Heart left ventricle (tissue), 16 donors: ENCODE measurements around the gene RNASEH2B. TPM values are rescaled to one million over a fixed set of nuclear protein-coding genes. Genes with fewer than 3 reads are reported as not detected.

Experiments used
- ATAC-seq, 4 donors: fragments of 200-7000 bp; cut with Tn5 transposase; one replicate each; pipeline ENCODE4 v1.9.1; 2020 to 2022; ENCODE audit warnings: moderate library complexity in 4 of 4, mild to moderate bottlenecking in 3 of 4, moderate number of reproducible peaks in 1 of 4
- DNase-seq, 5 donors: peaks; one replicate each; pipeline ENCODE4 v3.0.0-alpha.2; 2020
- H3K27ac ChIP-seq, 12 donors: fragments of 200-600 bp; sonication (generic) in 4 of 12; one replicate each; pipeline versions ENCODE4 v1.5.0 to v1.8.0; 2016 to 2022; ENCODE audit warnings: mild to moderate bottlenecking in 2 of 12
- H3K27me3 ChIP-seq, 9 donors: fragments of 200-600 bp; sonication (generic) in 2 of 9; one replicate each; pipeline versions ENCODE4 v1.5.1 to v1.8.0; 2016 to 2022; ENCODE audit warnings: mild to moderate bottlenecking in 3 of 9
- H3K36me3 ChIP-seq, 9 donors: fragments of 200-600 bp; sonication (generic) in 2 of 9; one replicate each; pipeline versions ENCODE4 v1.5.0 to v1.8.0; 2018 to 2022; ENCODE audit warnings: mild to moderate bottlenecking in 2 of 9
- H3K4me1 ChIP-seq, 12 donors: fragments of 200-600 bp; sonication (generic) in 4 of 12; one replicate each; pipeline versions ENCODE4 v1.5.0 to v1.8.0; 2016 to 2022; ENCODE audit warnings: mild to moderate bottlenecking in 3 of 12
- H3K4me3 ChIP-seq, 12 donors: fragments of 200-600 bp; sonication (generic) in 4 of 12; one replicate each; pipeline versions ENCODE4 v1.5.0 to v1.8.0; 2017 to 2022; ENCODE audit warnings: mild to moderate bottlenecking in 9 of 12, moderate library complexity in 4 of 12
- H3K9me3 ChIP-seq, 12 donors: fragments of 200-600 bp; sonication (generic) in 4 of 12; one replicate each; pipeline versions ENCODE4 v1.5.0 to v1.8.0; 2016 to 2022; ENCODE audit warnings: mild to moderate bottlenecking in 1 of 12
- CTCF ChIP-seq, 12 donors: fragments of 200-600 bp; sonication (generic) in 4 of 12; IDR thresholded peaks; one replicate each; pipeline versions ENCODE4 v1.5.0 to v1.8.0; 2018 to 2022; ENCODE audit warnings: antibody characterized with exemption in 12 of 12, mild to moderate bottlenecking in 5 of 12
- POLR2A ChIP-seq, 2 donors: fragments of 450-650 bp; IDR thresholded peaks; one replicate each; pipeline ENCODE4 v1.6.1; 2017; ENCODE audit warnings: antibody characterized with exemption in 2 of 2, mild to moderate bottlenecking in 2 of 2, moderate library complexity in 2 of 2
- WGBS, 4 donors: extraction: QIAGEN DNeasy Blood & Tissue Kit in 2 of 4; methylation state at CpG; one replicate each; pipeline versions ENCODE4 v1.1.5 to v1.1.7; 2013 to 2018; 5-methylcytosine and 5-hydroxymethylcytosine counted together
- intact Hi-C, 10 donors: fragments of 100-400 bp; cut with DNase I; formaldehyde crosslinking; loops; one replicate each; pipeline versions ENCODE4 v1.11.1 to v1.14.2; 2022
- polyA plus RNA-seq, 2 donors: library from polyadenylated mRNA; stranded (reverse); fragments of 200-250 nt; gene quantifications; one replicate each; pipeline ENCODE4 v1.2.3, GENCODE V29; 2013
- total RNA-seq, 9 donors: library from RNA; depleted of rRNA in 2 of 9; stranded (reverse); fragments of >200 nt in 2 of 9; fragmentation: NEBNext Ultra II Directional in 3 of 9; extraction: Animal tissue kit (Norgen Biotek cat#: 25700) in 3 of 9; gene quantifications; one replicate each; pipeline versions ENCODE4 v1.1.0 to v1.2.4, GENCODE V29; 2016 to 2023
- donor health status: ischemic (EF 13 %, LVEDD 7.1; RV severe dilation, severe dysfunction).
- donor health status: healthy with polysubstance abuse.
- donor health status: DM: no; HTN: yes; CAD: no.
- donor health status: DM: no; HTN: no; CAD: no.
- donor health status: ischemic (EF 25% LVEDD 6.9; RV normal size, moderate dysfunction).
- donor health status: ischemic (EF 25% LVEDD 5.7; RV mildly dilated, moderate dysfunction).
- donor health status: healthy.
- donor health status: DM: yes; HTN: yes; CAD: no.
- donor health status: ischemic (EF 35%, LVEDD 5.7; RV mildly dilated, moderate dysfunction).
- donor health status: nonischemic (EF 11% LVEDD 7.7; RV severe dilation, severe dysfunction).
- donor health status: DM: yes; HTN: yes; CAD: no.
- donor health status: PGD.
- donor health status: ischemic (EF 29% LVEDD 5.4; RV normal size, mild dysfunction).
- donor health status: nonischemic (EF 23%, LVEDD 6.1; RV moderate dilation, normal function).

Gene RNASEH2B
- total and polyA plus RNA-seq, 11 donors: 22.7 to 61.9 (median 43.4) TPM

DNA sequence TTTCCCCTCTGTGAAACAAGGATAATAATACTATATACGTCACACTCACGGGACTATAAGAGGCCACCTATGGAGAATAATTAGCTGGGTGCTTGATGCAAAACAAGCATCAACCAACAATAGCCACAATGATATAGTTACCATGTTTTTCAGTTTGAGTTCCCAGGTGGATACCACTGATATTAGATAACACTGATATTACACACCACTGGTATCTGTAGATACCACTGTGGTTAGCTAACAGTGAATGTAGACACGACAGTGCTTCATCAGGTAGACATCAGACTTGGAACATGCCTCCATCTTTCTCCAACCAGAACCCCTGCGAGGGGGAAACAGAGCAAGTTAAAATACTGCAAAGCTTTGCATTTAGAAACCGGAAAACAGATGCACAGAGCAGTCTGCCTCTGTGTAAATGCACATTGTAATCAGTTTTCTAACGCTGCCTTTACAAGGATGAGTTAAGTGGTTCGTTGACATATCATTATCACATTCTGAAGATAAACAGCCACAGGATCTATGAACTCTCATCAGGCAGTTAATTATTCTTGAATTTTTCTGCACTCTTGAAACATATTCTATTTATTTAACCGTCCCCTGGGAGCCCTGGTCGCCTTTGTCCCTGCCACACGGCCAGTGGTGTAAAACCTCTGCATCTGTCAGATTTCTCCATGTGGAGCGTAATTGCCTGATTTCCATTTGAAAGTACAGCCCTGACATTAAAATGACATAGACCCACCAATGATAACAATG lies 80.7 kb downstream of the RNASEH2B start:
- TF ChIP-seq CTCF (IDR thresholded peaks at IDR 0.05) (no peak), POLR2A (IDR thresholded peaks at IDR 0.05) (no peak)
- Histone ChIP-seq H3K9me3 (no peaks in the 10 kb centered on the region), H3K4me3 (peak overlapping the region in 4 of 12 donors; percentile 16 to 39 (median 30)), H3K27me3 (no peaks in the 10 kb centered on the region), H3K36me3 (no peaks in the 10 kb centered on the region), H3K27ac (peak overlapping the region in 2 of 12 donors; percentile 5 to 22), H3K4me1 (peaks cover 0 to 40% (median 16%) of the 10 kb centered on the region in 12 donors)
- ATAC-seq (no peak), DNase-seq (no peak)
- 60 to 66% (median 65%) methylated on average over 11 of the region's 11 CpGs for WGBS, 4 donors
- intact Hi-C loops: loop anchor here in 2 of 10 donors (5.0 kb wide), 2 partner anchors 77 to 82 kb away; no protein-coding TSS in a partner anchor

GRCh38 chr13:50990818-50991506 lies 81.4 kb downstream of the RNASEH2B start:
- Histone ChIP-seq H3K9me3 (no peaks in the 10 kb centered on the region), H3K4me3 (peak overlapping the region in 5 of 12 donors; percentile 5 to 39 (median 24)), H3K36me3 (no peaks in the 10 kb centered on the region), H3K4me1 (peaks cover 0 to 40% (median 16%) of the 10 kb centered on the region in 12 donors), H3K27ac (peak overlapping the region in 4 of 12 donors; percentile 5 to 48 (median 22)), H3K27me3 (no peaks in the 10 kb centered on the region)
- WGBS, 4 donors: 57 to 60% (median 59%) methylated on average over 22 of the region's 22 CpGs
- no peak for TF ChIP-seq CTCF (IDR thresholded peaks at IDR 0.05)
- no peak for TF ChIP-seq POLR2A (IDR thresholded peaks at IDR 0.05)
- intact Hi-C loops: loop anchor here in 2 of 10 donors (5.0 kb wide), 2 partner anchors 76 to 81 kb away; no protein-coding TSS in a partner anchor
- DNase-seq (peak in 3 of 5 donors; percentile 45 to 71 (median 51)), ATAC-seq (peak; percentile 63 to 84 (median 82))

GRCh38 chr13:50991579-50992521 lies 82.3 kb downstream of the RNASEH2B start:
- peak in 2 of 4 donors; percentile 11 to 29 for ATAC-seq
- H3K4me3 ChIP-seq: no peak overlapping the region
- H3K27me3 ChIP-seq: no peaks in the 10 kb centered on the region
- DNase-seq: no peak
- TF ChIP-seq CTCF (IDR thresholded peaks at IDR 0.05) (no peak), POLR2A (IDR thresholded peaks at IDR 0.05) (no peak)
- peaks cover 0 to 40% (median 16%) of the 10 kb centered on the region in 12 donors for H3K4me1 ChIP-seq
- intact Hi-C loops: loop anchor here in 2 of 10 donors (5.0 kb wide), 2 partner anchors 75 to 80 kb away; no protein-coding TSS in a partner anchor
- H3K27ac ChIP-seq: peak overlapping the region in 3 of 12 donors; percentile 5 to 42 (median 22)
- no peaks in the 10 kb centered on the region for H3K9me3 ChIP-seq
- H3K36me3 ChIP-seq: no peaks in the 10 kb centered on the region
- 80 to 88% (median 82%) methylated on average over 6 of the region's 6 CpGs for WGBS, 4 donors
